A673 (cell line): ENCODE results near the gene CALN1.

Experiments used
- CTCF ChIP-seq: fragments of 300-800, 200-600 bp; sonication (generic); conservative IDR thresholded peaks from 2 replicates; pipeline ENCODE4 v1.5.1; 2017; ENCODE audit warnings: low read depth, mild to moderate bottlenecking, antibody characterized with exemption, low read length, moderate library complexity, mixed read lengths
- EZH2 ChIP-seq: fragments of 200-600 bp; sonication (generic); IDR thresholded peaks from 2 replicates; pipeline ENCODE4 v1.6.1; 2017; ENCODE audit warnings: borderline replicate concordance, low read depth, mild to moderate bottlenecking, mixed read lengths, antibody characterized with exemption, low read length; ENCODE audit not compliant: poor library complexity, severe bottlenecking

DNA sequence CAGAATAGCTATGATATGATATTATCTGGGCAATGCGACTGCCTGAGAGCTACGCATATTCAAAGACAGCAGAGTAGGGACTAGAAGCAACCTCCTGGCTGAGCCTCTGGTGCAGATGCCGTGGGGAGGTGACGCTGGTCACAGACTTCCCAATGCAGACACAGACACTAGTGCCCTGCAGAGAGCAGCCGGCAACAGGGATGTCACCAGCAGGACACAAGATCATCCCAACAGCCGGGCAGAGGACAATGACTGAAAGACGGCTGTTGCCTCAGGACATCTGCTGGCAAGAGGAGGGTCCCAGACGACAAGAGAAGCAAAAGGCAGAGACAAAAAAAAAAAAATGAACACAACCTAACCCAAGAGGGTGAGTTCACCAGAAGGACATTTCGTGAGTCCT is 104.6 kb downstream of the CALN1 start:
- no peak for TF ChIP-seq CTCF
- TF ChIP-seq EZH2 = no peak
